ENCODE data around the gene DAPL1. TPM values are rescaled to one million over a fixed set of nuclear protein-coding genes. Genes with fewer than 3 reads are reported as not detected.

DAPL1 gene
- total RNA-seq, 2 donors from 2014 or later = 0.48 TPM; not detected in 1

GRCh38 chr2:158809816-158810215 lies 14.7 kb downstream of the DAPL1 start:
- H3K4me1 ChIP-seq = no peaks in the 10 kb centered on the region
- no peaks in the 10 kb centered on the region for H3K27me3 ChIP-seq
- no peak overlapping the region for H3K9ac ChIP-seq (ENCODE audit: low read depth in 2 of 2, low read length in 2 of 2)
- intact Hi-C loops (cut with DNase I) = no loop called here
- no peak overlapping the region for H3K4me3 ChIP-seq
- H3K27ac ChIP-seq = no peak overlapping the region
- no peaks in the 10 kb centered on the region for H3K9me3 ChIP-seq
- no peak for DNase-seq
- H3K36me3 ChIP-seq = no peaks in the 10 kb centered on the region
- no peak for TF ChIP-seq CTCF (IDR thresholded peaks at IDR 0.05)

- intact Hi-C loops (cut with DNase I) = no loop called here
Observed at GRCh38 chr2:158810731-158811460, 15.8 kb downstream of the DAPL1 start.

GRCh38 chr2:158815166-158815565 lies 20.0 kb downstream of the DAPL1 start:
- Histone ChIP-seq H3K4me1 (no peaks in the 10 kb centered on the region), H3K27me3 (no peaks in the 10 kb centered on the region)
- intact Hi-C loops (cut with DNase I) = no loop called here

More at GRCh38 chr2:158810731-158811460, 15.8 kb downstream of the DAPL1 start:
- Histone ChIP-seq H3K27ac (no peak overlapping the region), H3K27me3 (no peaks in the 10 kb centered on the region), H3K9ac (ENCODE audit: low read depth in 2 of 2, low read length in 2 of 2) (no peak overlapping the region), H3K36me3 (no peaks in the 10 kb centered on the region), H3K4me3 (no peak overlapping the region), H3K9me3 (no peaks in the 10 kb centered on the region), H3K4me1 (no peaks in the 10 kb centered on the region)
- no peak for TF ChIP-seq CTCF (IDR thresholded peaks at IDR 0.05)
- DNase-seq = no peak

GRCh38 chr2:158815658-158816057 lies 20.5 kb downstream of the DAPL1 start:
- H3K36me3 ChIP-seq = no peaks in the 10 kb centered on the region
- H3K9ac ChIP-seq (ENCODE audit: low read depth in 2 of 2, low read length in 2 of 2) = no peak overlapping the region
- intact Hi-C loops (cut with DNase I) = no loop called here
- no peak for DNase-seq
- no peaks in the 10 kb centered on the region for H3K4me1 ChIP-seq
- TF ChIP-seq CTCF (IDR thresholded peaks at IDR 0.05) = no peak
- H3K9me3 ChIP-seq = no peaks in the 10 kb centered on the region
- H3K27me3 ChIP-seq = no peaks in the 10 kb centered on the region
- H3K4me3 ChIP-seq = no peak overlapping the region
- no peak overlapping the region for H3K27ac ChIP-seq

More at GRCh38 chr2:158815166-158815565, 20.0 kb downstream of the DAPL1 start:
- no peak overlapping the region for H3K9ac ChIP-seq (ENCODE audit: low read depth in 2 of 2, low read length in 2 of 2)
- no peaks in the 10 kb centered on the region for H3K9me3 ChIP-seq
- no peak overlapping the region for H3K4me3 ChIP-seq
- no peak for TF ChIP-seq CTCF (IDR thresholded peaks at IDR 0.05)
- H3K27ac ChIP-seq = no peak overlapping the region
- DNase-seq = no peak
- H3K36me3 ChIP-seq = no peaks in the 10 kb centered on the region

GRCh38 chr2:158817588-158817987 lies 22.5 kb downstream of the DAPL1 start:
- no peak overlapping the region for H3K9ac ChIP-seq (ENCODE audit: low read depth in 2 of 2, low read length in 2 of 2)
- no peaks in the 10 kb centered on the region for H3K9me3 ChIP-seq
- no peak for TF ChIP-seq CTCF (IDR thresholded peaks at IDR 0.05)
- intact Hi-C loops (cut with DNase I) = no loop called here
- H3K27me3 ChIP-seq = no peaks in the 10 kb centered on the region
- H3K36me3 ChIP-seq = no peaks in the 10 kb centered on the region
- no peak for DNase-seq
- H3K4me3 ChIP-seq = no peak overlapping the region
- H3K4me1 ChIP-seq = no peaks in the 10 kb centered on the region
- no peak overlapping the region for H3K27ac ChIP-seq
